NCI-H1417 (cell line): Measurements from ENCODE around the gene RNF150.
A peak's percentile ranks its signal among the peaks of the same experiment; 100 is the strongest.
"Not testable (repeated sequence)": the region's sequence is repeated elsewhere in the genome, so short reads cannot be mapped to it uniquely, and the experiment has no call there.

Source experiments
- DNase-seq, 3 experiments: peaks; one replicate each; lab custom pipeline; 2025; lab: John Stamatoyannopoulos, UW

Gene RNF150

DNA sequence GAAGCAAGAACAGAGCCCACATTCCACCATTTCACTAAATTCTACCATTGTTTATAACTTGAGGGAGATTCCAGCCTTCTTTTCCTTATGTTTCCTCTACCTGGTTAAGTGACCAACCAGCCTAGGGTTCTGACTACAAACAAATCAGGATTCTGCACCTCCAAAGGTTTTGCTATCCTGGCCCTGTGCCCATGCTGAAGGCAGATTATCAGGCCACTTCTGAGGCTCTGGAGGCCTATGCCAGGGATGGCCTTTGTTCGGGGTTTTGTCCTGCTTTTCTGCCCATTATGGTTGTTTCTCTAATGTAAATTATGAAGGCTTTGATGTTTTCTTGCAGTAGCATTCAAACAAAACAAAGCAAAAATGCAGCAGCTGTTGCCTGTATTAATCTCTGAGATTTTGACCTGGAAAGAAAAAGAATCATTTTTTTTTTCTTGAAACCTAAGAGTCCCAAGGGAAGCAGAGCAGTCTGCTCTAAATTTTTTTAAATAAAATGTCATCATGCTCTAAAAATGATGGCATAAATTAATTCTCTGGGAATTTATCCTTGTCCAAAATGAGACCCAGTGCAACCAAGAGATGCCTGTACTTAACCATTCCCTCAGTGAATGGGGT lies 55.6 kb downstream of the RNF150 start:
- DNase-seq = no peak

DNA sequence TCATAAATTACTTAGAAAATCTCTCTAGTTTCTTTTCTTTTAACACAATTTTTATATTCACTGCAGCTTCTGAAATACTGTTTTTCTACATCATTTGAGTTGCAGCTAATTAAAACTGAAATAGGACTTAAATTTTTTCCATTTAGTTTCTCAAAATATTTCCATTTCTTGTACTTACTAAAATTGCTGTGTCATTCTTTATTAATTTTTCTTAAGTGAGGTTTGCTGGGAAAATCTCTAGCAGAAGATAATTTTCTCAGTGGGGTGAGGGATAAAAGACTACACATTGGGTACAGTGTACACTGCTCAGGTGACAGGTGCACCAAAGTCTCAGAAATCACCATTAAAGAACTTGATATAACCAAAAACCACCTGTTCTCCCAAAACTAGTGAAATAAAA lies 57.7 kb downstream of the RNF150 start:
- DNase-seq = no peak

DNA sequence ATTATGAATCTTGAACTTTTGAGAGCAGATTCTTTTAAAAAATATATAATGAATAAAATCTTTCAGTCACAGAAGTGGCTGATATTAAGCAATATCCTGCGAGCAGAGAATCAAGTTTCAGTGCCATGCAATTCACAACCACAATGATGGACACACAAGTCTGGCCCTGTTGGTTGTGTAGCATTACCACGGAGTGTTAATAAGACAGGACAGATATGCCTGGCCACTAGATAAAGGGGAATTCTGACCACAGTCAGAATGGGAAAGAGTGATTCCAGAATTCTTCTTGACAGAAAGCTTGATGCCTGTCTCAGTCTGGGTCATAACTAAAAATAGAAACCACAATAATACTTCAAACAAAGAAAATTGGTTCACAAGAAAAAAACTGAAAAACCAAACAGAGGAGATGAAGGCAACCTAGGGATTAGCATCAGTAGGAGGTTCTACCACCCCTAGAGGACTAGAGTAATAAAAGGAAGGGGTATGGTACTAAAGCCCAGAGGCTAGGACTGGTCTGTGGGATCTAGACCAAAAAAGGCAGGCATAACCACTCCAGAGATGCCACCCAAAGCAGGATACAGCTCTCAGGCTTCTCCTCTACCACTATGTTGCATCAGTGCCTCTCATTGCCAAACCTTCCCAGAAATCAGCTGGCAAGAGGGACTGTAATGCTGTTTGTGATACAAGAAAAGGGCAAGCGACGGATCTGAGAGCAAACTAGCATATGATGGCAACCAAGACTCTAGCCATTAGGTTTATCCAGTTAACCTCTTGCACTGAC lies 59.0 kb downstream of the RNF150 start:
- DNase-seq = no peak

DNA sequence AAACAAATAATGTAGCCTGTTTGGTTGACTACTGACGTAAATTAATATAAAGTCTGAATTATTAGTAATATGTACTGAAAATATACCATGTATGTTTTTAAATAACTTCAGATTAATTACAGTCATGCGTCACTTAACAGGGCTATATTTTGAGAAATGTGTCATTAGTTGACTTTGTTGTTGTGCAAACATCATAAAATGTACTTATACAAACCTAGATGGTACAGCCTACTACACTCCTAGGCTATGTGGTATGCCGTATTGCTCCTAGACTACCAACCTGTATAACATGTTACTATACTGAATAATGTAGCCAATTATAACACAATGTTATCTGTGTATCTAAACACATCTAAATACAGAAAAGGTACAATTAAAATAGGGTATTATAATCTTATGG lies 66.6 kb downstream of the RNF150 start:
- peak in 1 of 3 experiments; percentile 3 for DNase-seq

DNA sequence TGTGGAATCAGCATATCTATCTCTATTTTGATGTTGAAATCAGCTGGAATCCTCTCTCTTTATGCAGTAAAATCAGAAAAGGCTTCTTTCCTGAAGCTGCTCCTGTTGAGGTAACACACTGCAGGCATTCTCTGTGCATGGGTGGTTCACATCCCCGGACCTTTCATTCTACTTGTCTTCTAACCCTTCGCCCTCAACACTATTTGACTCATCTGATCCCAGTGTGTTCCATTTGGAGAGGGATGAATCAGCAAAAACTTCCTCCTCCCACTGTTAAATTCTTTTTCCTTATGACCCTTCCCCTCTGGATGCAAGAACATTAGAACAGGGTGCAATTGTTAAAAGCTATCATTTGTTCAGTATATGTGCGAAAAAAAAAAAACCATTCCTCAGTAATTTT lies 67.4 kb downstream of the RNF150 start:
- DNase-seq = no peak

DNA sequence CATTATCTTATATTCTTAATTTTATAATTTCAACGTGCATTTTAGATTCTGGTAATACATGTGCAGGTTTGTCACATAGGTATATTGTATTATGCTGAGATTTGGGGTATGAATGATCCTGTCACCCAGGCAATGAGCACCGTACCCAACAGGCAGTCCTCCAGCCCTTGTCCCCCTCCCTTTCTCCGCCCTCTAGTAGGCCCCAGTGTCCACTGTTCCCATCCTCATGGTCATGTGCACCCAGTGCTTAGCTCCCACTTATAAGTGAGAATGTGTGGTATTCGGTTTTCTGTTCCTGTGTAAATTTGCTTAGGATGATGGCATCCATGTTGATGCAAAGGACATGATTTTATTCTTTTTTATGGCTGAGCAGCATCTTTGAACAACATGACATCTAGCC lies 70.6 kb downstream of the RNF150 start:
- no peak for DNase-seq

DNA sequence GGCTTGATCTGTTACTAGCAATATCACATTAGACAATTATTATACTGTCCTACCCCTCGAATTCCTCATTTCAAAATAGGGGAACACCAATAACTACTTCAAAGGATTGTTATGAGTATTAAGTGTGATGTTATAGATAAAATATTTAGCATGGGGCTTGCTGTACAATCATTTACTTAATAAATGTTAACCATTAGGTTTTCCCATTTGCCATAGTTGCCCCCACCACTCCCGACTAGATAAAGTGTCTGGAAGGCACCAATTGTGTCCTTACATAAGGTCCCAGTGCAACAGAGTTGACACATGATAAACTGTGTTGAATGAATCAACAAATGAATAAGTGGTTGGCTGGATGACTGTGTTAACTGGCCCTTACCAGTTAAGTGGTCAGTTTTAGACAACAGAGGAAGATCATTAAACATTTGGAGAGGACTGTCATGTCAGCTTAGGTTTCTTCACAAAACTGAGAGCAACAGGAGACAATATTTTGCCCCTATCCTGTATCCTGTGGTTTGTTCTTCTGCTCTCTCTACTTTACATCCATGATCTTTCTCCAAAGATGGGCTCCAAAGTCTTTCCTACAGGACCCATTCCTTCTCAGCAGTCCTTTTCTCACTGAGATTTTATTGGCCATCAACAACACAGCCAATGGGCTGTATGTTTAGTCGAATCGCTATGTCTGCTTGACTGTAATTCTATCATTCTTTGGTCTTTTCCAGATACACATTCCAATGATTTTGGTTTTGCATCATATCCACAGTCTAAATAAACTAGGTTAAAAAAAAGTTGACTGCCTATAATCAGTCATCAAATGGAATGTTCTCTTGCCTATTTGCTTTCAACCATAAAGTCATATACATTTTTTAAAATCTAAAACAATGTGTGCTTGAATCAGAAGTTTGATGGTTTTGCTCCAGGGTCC lies 74.4 kb downstream of the RNF150 start:
- peak in 1 of 3 experiments; percentile 32 for DNase-seq

DNA sequence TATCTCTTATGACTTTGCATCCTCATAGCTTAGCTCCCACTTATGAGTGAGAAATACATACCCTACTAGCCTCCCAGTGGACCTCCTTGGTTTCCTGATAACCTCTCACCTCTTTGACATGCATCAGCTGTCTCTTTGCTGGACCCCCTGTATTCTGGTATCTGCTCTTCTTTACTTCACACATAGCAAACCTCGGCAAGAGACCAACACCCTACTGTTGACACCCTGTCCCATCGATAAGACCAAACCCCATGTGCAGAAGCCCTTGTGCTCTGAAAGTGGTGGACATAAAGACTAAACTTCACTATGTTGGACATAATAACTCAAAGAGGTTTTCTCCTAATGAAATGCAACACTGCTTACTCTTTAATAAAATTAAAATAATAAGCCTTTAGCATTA lies 75.7 kb downstream of the RNF150 start:
- no peak for DNase-seq

DNA sequence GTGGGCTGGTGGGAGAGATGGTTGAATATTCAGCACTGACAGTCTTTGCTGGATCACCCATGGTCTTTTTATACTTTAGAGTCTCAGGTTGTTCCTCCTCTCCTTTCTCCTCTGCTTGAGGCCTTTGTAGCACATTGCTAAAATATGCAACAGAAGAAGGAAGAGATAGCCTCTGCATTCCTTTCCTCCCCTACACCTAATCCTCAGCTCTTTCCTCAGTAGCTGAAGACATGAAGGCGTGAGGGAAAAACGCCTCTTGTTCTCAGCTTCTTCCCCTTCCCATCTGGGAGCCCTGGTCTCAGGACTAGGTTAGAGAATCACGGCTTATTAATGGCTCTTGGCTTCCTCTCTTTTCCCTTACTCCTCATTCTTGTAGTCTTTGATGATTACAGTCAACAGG lies 76.8 kb downstream of the RNF150 start:
- DNase-seq = no peak

DNA sequence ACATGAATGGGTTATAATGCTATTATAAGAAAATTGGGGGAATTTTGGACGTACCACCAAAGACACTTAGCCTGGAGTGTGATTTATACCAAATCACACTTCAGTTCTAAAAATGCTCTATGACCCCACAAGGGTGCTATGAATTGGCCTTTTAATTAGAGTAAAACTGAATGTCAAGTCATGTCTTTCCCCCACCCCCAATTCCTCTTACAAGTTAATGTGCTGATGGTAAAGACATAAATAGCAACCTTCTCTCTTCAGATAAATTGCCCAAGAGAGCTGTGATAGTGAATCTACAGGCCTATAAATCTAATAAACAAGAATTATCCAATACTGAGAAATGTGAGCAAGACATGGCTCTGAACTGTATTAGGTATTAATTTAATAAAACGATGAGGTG lies 78.8 kb downstream of the RNF150 start:
- no peak for DNase-seq

DNA sequence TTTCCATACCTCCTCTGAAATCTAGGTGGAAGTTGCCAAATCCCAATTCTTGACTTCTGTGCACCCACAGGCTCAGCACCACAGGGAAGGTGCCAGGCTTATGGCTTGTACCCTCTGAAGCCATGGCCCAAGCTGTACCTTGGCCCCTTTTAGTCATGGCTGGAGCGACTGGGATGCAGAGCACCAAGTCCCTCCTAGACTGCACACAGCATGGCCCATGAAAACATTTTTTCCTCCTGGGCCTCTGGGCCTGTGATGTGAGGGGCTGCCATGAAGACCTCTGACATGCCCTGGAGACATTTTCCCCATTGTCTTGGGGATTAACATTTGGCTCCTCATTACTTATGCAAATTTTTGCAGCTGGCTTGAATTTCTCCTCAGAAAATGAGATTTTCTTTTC lies 82.3 kb downstream of the RNF150 start:
- DNase-seq = not testable (repeated sequence)

DNA sequence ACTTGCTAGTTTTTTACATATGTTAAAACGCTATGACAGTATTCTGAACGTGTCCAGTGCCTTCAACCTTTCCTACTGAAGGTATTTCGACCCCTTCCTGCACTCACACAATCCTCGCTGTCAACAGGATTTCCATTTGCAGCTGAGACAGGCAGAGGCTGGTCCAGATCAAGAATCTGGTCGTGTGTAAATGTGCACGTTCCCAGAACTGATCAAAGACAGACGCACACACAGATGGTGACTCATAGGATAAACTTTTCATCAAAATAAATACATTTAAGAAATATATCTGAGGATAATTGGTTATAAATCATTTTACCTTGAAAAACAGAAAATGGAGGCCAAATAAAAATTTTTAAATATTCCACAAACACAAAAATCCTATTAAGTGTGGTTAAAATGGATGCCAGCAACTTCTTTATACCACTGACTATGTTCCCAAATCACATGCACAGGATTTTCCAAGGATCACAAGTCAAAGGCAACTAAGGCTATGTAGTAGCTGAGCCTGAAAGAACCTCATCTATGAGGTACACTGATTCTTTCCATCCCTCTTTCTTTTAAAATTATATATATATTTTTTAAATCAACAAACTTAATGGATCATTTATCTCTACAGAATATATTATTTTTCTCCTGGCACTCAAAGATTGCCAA lies 85.9 kb downstream of the RNF150 start:
- no peak for DNase-seq

DNA sequence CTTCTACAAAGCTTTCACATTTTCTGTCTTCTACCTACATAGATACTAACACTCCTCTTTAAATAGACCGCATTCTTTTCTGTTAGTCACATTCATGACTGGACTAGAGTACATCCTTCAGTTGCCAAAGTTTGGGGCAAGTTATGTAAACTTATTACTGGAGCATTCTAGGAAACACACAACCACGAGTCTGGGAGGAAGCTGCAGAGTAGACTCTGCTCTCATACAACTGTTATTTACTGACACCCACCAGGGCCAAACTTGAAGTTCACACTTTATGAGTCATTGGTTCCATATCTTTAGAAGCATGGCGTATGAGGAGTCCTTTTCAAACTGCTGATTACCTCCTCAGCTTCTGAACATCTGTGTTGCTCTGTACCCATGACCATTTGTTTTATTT lies 87.0 kb downstream of the RNF150 start:
- DNase-seq = no peak

DNA sequence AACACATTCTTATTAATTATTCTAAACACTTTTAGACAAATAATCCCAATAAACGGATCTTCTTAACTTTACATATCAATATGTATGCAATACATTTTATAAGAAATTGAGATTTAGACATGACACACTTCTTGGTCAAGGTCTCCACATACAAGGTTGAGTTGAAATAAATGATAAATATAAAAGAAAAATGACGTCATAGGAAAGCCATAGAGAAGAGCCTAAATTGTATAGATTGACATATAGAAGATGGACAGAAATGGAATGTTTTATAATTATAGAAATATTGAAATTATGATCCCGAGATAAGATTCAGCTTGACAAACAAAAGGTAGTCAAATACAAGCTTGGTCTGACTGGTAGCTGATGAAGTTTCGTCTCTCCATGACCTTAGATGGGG lies 87.4 kb downstream of the RNF150 start:
- no peak for DNase-seq

DNA sequence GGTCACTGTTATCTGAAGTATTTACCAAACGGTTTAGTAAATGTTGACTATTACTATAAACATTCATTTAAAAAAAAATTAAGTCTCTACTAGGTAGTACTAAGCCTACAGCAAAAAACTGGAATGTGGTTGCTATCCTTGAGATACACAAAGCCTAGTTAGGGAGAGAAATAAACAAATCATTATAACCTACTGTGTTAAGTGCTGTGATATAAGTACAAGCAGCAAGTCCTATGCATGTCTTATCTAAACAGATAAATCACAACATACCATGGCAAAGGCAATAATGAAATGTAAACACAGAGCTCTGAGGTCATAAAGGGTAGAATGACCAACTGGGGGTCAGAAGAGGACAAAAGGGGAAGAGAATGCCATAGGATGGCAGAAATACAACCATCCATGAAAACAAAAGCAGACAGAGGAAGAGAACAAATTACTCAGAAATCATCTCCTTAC lies 92.2 kb downstream of the RNF150 start:
- peak in 1 of 3 experiments; percentile 67 for DNase-seq

DNA sequence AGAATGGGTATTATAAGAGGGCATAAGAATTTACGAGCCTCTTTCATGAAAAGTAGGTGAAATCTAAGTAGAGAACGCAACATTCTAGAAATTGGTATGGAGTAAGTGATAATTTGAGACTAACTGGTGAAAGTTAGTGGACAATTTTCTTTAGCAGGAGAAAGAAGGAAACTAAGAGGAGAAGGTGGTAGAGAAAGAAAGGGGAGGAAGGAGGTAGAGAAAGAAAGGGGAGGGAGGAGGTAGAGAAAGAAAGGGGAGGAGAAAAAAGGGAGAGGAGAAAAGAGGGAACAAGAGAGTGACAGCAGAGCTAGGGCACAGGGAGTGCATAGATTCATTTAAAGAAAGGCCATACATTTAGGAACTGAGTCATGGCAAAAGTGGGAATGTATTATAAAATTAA lies 94.1 kb downstream of the RNF150 start:
- DNase-seq = no peak

DNA sequence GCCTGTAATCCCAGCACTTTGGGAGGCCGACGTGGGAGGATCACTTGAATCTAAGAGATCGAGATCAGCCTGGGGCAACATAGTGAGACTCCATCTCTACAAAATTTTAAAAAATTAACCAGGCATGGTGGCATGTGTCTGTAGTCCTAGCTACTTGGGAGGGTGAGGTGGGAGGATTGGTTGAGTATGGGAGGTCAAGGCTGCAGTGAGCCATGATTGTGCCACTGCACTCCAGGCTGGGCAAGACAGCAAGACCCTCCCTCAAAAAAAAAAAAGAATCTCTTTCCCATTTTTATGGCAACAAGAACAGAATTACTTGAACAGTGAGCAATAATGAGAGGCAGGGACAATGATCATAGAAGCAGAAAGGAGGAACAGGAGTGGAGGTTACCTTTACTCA lies 94.8 kb downstream of the RNF150 start:
- DNase-seq = no peak

DNA sequence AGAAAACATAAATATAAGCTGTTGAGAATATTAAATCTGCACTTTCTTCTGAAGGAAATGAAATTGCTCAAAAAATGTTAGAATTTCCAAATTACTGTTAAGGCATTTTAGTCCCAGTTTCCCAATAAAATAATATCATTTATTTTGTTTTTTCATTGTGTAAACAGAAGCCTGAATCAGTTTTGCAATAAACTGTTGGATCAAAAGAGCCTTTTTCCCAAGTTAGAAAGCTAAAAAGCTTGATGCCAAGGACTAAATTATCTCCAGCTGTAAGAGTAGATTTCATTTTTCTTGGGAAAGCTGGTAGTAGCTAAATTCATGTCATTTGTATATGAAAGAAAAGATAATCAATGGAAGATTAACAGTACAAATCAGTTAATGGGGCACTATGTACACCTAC lies 95.8 kb downstream of the RNF150 start:
- no peak for DNase-seq

DNA sequence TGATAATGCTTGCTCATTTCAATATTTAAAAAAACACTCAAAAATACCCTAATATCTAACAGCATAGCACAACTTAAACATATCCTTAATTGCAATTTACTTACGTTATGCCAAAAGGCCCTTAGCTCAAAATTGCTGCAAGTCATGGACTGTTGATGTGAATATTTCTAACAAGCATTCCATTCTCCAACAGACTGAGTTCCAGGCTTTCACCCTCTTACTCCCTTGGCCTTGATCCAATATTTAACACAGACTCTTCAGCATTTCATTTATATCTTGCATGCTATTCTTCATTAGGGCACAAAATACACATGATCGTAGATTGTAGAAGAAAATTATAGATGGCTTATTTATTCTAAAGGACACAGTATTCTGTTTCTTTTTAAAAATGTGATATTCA lies 96.5 kb downstream of the RNF150 start:
- no peak for DNase-seq

DNA sequence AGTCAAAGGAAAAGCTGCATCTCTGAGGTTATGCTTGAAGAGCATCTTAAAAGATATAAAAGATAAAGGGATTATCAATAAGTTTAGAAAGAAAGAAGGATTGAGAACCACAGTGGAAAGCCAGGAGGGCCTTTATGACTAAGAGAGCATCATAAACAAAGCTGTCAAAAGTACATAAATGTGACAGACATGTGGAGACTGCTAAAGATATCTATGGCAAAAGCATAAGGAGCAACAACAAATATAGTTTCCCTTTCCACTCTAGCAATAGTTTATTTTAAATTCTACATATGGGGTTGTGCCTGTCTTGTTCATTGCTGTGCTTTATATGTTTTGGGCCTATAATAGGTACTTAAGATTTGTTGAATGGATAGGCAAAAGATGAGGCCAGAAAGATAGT lies 97.3 kb downstream of the RNF150 start:
- no peak for DNase-seq

DNA sequence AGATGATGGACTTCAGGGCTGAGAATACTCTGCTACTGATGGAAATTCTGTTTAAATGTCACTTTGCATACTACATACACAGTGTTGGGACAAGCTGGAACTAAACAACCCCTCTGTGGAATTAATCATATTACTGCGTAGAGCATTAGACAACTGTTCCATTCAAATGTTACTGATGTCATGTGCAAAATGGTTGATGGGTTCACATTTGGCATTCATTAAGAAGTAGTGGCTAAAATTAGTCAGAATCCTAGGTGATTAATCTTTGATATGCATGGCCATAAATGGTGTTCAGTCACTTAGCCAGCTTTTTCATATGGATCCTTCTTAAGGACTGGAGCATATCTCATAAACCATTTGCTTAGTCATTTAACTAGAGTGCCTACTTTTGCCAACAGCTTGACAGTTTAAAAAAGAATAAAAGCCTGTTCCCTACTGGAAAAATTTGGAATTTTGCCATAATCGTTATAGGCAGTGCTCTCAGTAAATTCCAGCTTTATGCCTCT lies 105.2 kb downstream of the RNF150 start:
- peak in 2 of 3 experiments; percentile 52 to 73 for DNase-seq

DNA sequence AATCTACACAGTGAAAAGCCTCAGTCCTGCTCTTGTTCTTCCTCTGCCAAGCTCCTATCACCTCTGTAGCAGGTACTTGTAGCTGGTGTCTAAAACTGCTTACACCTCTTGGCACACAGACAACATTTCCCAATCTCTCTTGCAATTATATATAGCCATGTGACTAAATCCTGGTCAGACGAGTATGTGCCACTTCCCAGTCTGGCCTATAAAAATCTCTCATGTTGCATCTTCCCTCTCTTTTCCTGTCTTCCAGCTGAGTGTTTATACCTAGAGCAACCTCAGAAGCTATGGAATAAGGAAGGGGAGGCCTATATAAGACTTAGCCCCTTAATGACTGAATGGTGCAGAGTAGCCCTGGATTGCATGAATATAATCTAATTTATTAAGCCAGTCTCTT lies 105.8 kb downstream of the RNF150 start:
- DNase-seq = peak in 2 of 3 experiments; percentile 32 to 49
